Measurements from ENCODE around the gene KRT1. TPM values are rescaled to one million over a fixed set of nuclear protein-coding genes. Genes with fewer than 3 reads are reported as not detected.

Gene KRT1
- total and polyA plus RNA-seq, 2 donors (not counting 1 experiment from before 2014, with no cell fraction given), result not detected

DNA sequence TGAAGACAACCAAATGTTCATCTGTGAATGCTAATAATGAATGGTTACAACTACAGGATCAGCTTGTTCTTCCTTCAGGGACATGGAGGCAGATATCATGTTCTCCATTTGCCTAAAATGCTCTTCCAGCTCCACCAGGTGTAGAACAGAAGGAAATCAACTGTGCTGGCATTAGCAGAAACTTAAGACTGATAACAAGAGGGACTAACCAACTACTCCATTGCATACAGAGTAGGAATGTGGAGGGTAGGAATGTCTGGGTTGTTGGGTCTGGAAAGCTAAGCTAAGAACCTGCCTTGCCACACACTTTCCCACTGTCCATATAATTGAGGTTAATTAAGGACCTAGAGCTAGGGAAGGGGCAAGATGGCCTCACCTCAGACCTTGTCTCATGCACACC, 16.8 kb downstream of the KRT1 start:
- Histone ChIP-seq H3K27ac (ENCODE audit: low read length in 2 of 2) (no peak overlapping the region), H3K79me2 (ENCODE audit: control insufficient read depth, insufficient read depth, low read length) (no peaks in the 10 kb centered on the region), H3K36me3 (replicated peaks in 1 of 2; ENCODE audit: control extremely low read depth in 1 of 2, control insufficient read depth in 1 of 2, extremely low read depth in 1 of 2, insufficient read depth in 2 of 2, low read length in 1 of 2) (no peaks in the 10 kb centered on the region), H3K9me3 (ENCODE audit: control extremely low read depth in 1 of 3, control insufficient read depth in 2 of 3, insufficient read depth in 1 of 3, low read length in 2 of 3) (no peaks in the 10 kb centered on the region), H3K9ac (ENCODE audit: low read length) (no peak overlapping the region), H3K4me2 (replicated peaks; ENCODE audit: low read depth, low read length, poor library complexity, severe bottlenecking) (no peak overlapping the region), H3K27me3 (replicated peaks in 1 of 4; ENCODE audit: control extremely low read depth in 1 of 4, control insufficient read depth in 3 of 4, insufficient read depth in 4 of 4, low read length in 3 of 4) (peaks cover 0 to 9% (median 0%) of the 10 kb centered on the region in 4 experiments), H4K20me1 (ENCODE audit: control insufficient read depth, insufficient read depth, low read length, poor library complexity, severe bottlenecking) (no peaks in the 10 kb centered on the region), H3K4me1 (ENCODE audit: control insufficient read depth in 2 of 2, insufficient read depth in 2 of 2, low read length in 2 of 2) (no peaks in the 10 kb centered on the region), H2AFZ (ENCODE audit: insufficient read depth, low read depth, low read length, poor library complexity, severe bottlenecking) (no peak overlapping the region), H3K4me3 (ENCODE audit: control extremely low read depth in 1 of 5, extremely low read depth in 1 of 5, insufficient read depth in 1 of 5, low read depth in 2 of 5, low read length in 4 of 5) (no peak overlapping the region)
- Mint-ChIP-seq H3K9me3 (ENCODE audit: insufficient read depth) (no peaks in the 10 kb centered on the region), H3K27ac (no peak overlapping the region), H3K4me3 (no peak overlapping the region), H3K4me1 (no peaks in the 10 kb centered on the region), H3K27me3 (peaks cover 37% of the 10 kb centered on the region)
- POLR2A ChIA-PET, result no interaction called here
- DNase-seq (no peak), ATAC-seq (ENCODE audit: low read depth) (no peak)
- CTCF ChIA-PET, result no interaction called here
- intact Hi-C loops (cut with micrococcal nuclease), result no loop called here
- TF ChIP-seq, protein P1, sequence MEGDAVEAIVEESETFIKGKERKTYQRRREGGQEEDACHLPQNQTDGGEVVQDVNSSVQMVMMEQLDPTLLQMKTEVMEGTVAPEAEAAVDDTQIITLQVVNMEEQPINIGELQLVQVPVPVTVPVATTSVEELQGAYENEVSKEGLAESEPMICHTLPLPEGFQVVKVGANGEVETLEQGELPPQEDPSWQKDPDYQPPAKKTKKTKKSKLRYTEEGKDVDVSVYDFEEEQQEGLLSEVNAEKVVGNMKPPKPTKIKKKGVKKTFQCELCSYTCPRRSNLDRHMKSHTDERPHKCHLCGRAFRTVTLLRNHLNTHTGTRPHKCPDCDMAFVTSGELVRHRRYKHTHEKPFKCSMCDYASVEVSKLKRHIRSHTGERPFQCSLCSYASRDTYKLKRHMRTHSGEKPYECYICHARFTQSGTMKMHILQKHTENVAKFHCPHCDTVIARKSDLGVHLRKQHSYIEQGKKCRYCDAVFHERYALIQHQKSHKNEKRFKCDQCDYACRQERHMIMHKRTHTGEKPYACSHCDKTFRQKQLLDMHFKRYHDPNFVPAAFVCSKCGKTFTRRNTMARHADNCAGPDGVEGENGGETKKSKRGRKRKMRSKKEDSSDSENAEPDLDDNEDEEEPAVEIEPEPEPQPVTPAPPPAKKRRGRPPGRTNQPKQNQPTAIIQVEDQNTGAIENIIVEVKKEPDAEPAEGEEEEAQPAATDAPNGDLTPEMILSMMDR (IDR thresholded peaks at IDR 0.05), result no peak
- no peak for TF ChIP-seq EZH2 (IDR thresholded peaks at IDR 0.05; ENCODE audit: borderline replicate concordance, insufficient read depth, low read depth, low read length, poor library complexity, severe bottlenecking)

DNA sequence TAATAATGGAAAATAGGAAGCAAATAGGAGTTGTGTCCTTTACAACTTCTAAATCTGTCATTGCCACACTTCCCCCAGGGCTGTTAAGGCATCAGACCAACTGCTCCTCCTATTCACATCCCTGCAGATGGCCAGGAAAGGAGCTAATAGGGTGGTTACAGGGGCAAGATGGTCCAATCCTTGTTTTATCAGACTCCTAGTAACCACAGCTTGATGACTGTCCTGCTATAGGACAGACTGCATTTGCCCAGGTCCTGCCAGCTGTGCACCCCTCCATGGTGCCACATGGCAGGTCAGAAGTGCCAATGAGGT, 17.3 kb downstream of the KRT1 start:
- CTCF ChIA-PET, result no interaction called here
- H3K4me1 Mint-ChIP-seq, result no peaks in the 10 kb centered on the region
- H3K27ac Mint-ChIP-seq, result no peak overlapping the region
- intact Hi-C loops (cut with micrococcal nuclease), result no loop called here
- DNase-seq (no peak), ATAC-seq (ENCODE audit: low read depth) (no peak)
- Histone ChIP-seq H3K9me3 (ENCODE audit: control extremely low read depth in 1 of 3, control insufficient read depth in 2 of 3, insufficient read depth in 1 of 3, low read length in 2 of 3) (no peaks in the 10 kb centered on the region), H3K4me1 (ENCODE audit: control insufficient read depth in 2 of 2, insufficient read depth in 2 of 2, low read length in 2 of 2) (no peaks in the 10 kb centered on the region), H4K20me1 (ENCODE audit: control insufficient read depth, insufficient read depth, low read length, poor library complexity, severe bottlenecking) (no peaks in the 10 kb centered on the region), H3K9ac (ENCODE audit: low read length) (no peak overlapping the region), H3K36me3 (replicated peaks in 1 of 2; ENCODE audit: control extremely low read depth in 1 of 2, control insufficient read depth in 1 of 2, extremely low read depth in 1 of 2, insufficient read depth in 2 of 2, low read length in 1 of 2) (no peaks in the 10 kb centered on the region), H3K4me3 (ENCODE audit: control extremely low read depth in 1 of 5, extremely low read depth in 1 of 5, insufficient read depth in 1 of 5, low read depth in 2 of 5, low read length in 4 of 5) (no peak overlapping the region), H2AFZ (ENCODE audit: insufficient read depth, low read depth, low read length, poor library complexity, severe bottlenecking) (no peak overlapping the region), H3K79me2 (ENCODE audit: control insufficient read depth, insufficient read depth, low read length) (no peaks in the 10 kb centered on the region), H3K4me2 (replicated peaks; ENCODE audit: low read depth, low read length, poor library complexity, severe bottlenecking) (no peak overlapping the region), H3K27ac (ENCODE audit: low read length in 2 of 2) (no peak overlapping the region), H3K27me3 (replicated peaks in 1 of 4; ENCODE audit: control extremely low read depth in 1 of 4, control insufficient read depth in 3 of 4, insufficient read depth in 4 of 4, low read length in 3 of 4) (peaks cover 0 to 13% (median 0%) of the 10 kb centered on the region in 4 experiments)
- no peak overlapping the region for H3K4me3 Mint-ChIP-seq
- H3K9me3 Mint-ChIP-seq (ENCODE audit: insufficient read depth), result no peaks in the 10 kb centered on the region
- TF ChIP-seq, protein P1 (IDR thresholded peaks at IDR 0.05), result no peak
- no peak for TF ChIP-seq EZH2 (IDR thresholded peaks at IDR 0.05; ENCODE audit: borderline replicate concordance, insufficient read depth, low read depth, low read length, poor library complexity, severe bottlenecking)
- peaks cover 39% of the 10 kb centered on the region for H3K27me3 Mint-ChIP-seq
- POLR2A ChIA-PET, result no interaction called here
